ENCODE results near the gene LILRA6.

Gene LILRA6

GRCh38 chr19:54190503-54191010 lies 52.0 kb downstream of the LILRA6 start:
- WGBS: under 1% methylated on average over 55 of the region's 56 CpGs
- H2AK5ac ChIP-seq (ENCODE audit: low read length, severe bottlenecking): no peak overlapping the region

GRCh38 chr19:54189735-54190502 lies 52.7 kb downstream of the LILRA6 start:
- Histone ChIP-seq H3K27ac (ENCODE audit: low read length, poor library complexity, severe bottlenecking) (peak overlapping the region; percentile 94), H2AK5ac (ENCODE audit: low read length, severe bottlenecking) (no peak overlapping the region), H4K8ac (ENCODE audit: low read length) (peak overlapping the region; percentile 41), H3K14ac (ENCODE audit: low read length in 2 of 2) (peak overlapping the region in 1 of 2 experiments; percentile 80), H4K91ac (ENCODE audit: low read length) (peak overlapping the region; percentile 92), H3K23ac (ENCODE audit: low read length in 2 of 2) (no peak overlapping the region), H3K4me1 (ENCODE audit: control insufficient read depth, insufficient read depth, low read depth, low read length) (peaks cover 18% of the 10 kb centered on the region), H3K9me3 (ENCODE audit: control insufficient read depth, low read length) (no peaks in the 10 kb centered on the region), H3K9ac (ENCODE audit: low read length) (peak overlapping the region; percentile 94), H2BK15ac (ENCODE audit: low read depth, poor library complexity, severe bottlenecking) (peak overlapping the region; percentile 75), H3K4ac (ENCODE audit: low read depth in 1 of 2, low read length in 2 of 2) (peak overlapping the region in 1 of 2 experiments; percentile 22), H2BK5ac (ENCODE audit: low read depth, low read length, poor library complexity, severe bottlenecking) (peak overlapping the region; percentile 94), H3K4me3 (ENCODE audit: insufficient read depth in 1 of 2, low read depth in 1 of 2, low read length in 2 of 2) (peak overlapping the region; percentile 64 to 89), H2BK12ac (ENCODE audit: low read length in 2 of 2) (peak overlapping the region in 1 of 2 experiments; percentile 8), H2AFZ (ENCODE audit: low read depth, low read length) (peak overlapping the region; percentile 33), H2BK120ac (ENCODE audit: low read depth, low read length) (peak overlapping the region; percentile 44), H3K79me1 (replicated peaks; ENCODE audit: low read length, poor library complexity, severe bottlenecking) (peaks cover 23% of the 10 kb centered on the region), H3K4me2 (ENCODE audit: low read length, poor library complexity, severe bottlenecking) (peak overlapping the region; percentile 44), H3K27me3 (ENCODE audit: control insufficient read depth in 1 of 2, insufficient read depth in 1 of 2, low read length in 2 of 2) (no peaks in the 10 kb centered on the region), H3K36me3 (ENCODE audit: control insufficient read depth in 1 of 2, insufficient read depth in 2 of 2, low read depth in 1 of 2, low read length in 2 of 2) (peaks cover 25 to 36% of the 10 kb centered on the region in 2 experiments), H3K18ac (ENCODE audit: low read depth in 1 of 2, low read length in 2 of 2) (peak overlapping the region; percentile 91 to 92)
- 1% methylated on average over 65 of the region's 65 CpGs for WGBS
- DNase-seq: peak; percentile 100

More at GRCh38 chr19:54190503-54191010, 52.0 kb downstream of the LILRA6 start:
- Histone ChIP-seq H3K4me1 (ENCODE audit: control insufficient read depth, insufficient read depth, low read depth, low read length) (peaks cover 18% of the 10 kb centered on the region), H3K4me2 (ENCODE audit: low read length, poor library complexity, severe bottlenecking) (peak overlapping the region; percentile 72), H2AFZ (ENCODE audit: low read depth, low read length) (peak overlapping the region; percentile 55), H3K9me3 (ENCODE audit: control insufficient read depth, low read length) (no peaks in the 10 kb centered on the region), H3K4me3 (ENCODE audit: insufficient read depth in 1 of 2, low read depth in 1 of 2, low read length in 2 of 2) (peak overlapping the region; percentile 85 to 89), H2BK15ac (ENCODE audit: low read depth, poor library complexity, severe bottlenecking) (peak overlapping the region; percentile 75), H3K18ac (ENCODE audit: low read depth in 1 of 2, low read length in 2 of 2) (peak overlapping the region; percentile 91 to 92), H3K14ac (ENCODE audit: low read length in 2 of 2) (peak overlapping the region in 1 of 2 experiments; percentile 80), H2BK12ac (ENCODE audit: low read length in 2 of 2) (no peak overlapping the region), H4K8ac (ENCODE audit: low read length) (peak overlapping the region; percentile 86), H4K91ac (ENCODE audit: low read length) (peak overlapping the region; percentile 92), H3K9ac (ENCODE audit: low read length) (peak overlapping the region; percentile 94), H2BK5ac (ENCODE audit: low read depth, low read length, poor library complexity, severe bottlenecking) (peak overlapping the region; percentile 97), H3K27me3 (ENCODE audit: control insufficient read depth in 1 of 2, insufficient read depth in 1 of 2, low read length in 2 of 2) (no peaks in the 10 kb centered on the region), H3K23ac (ENCODE audit: low read length in 2 of 2) (no peak overlapping the region), H3K36me3 (ENCODE audit: control insufficient read depth in 1 of 2, insufficient read depth in 2 of 2, low read depth in 1 of 2, low read length in 2 of 2) (peaks cover 25 to 41% of the 10 kb centered on the region in 2 experiments), H2BK120ac (ENCODE audit: low read depth, low read length) (peak overlapping the region; percentile 54), H3K27ac (ENCODE audit: low read length, poor library complexity, severe bottlenecking) (peak overlapping the region; percentile 99), H3K4ac (ENCODE audit: low read depth in 1 of 2, low read length in 2 of 2) (peak overlapping the region; percentile 24 to 86), H3K79me1 (replicated peaks; ENCODE audit: low read length, poor library complexity, severe bottlenecking) (peaks cover 21% of the 10 kb centered on the region)
- peak; percentile 100 for DNase-seq

DNA sequence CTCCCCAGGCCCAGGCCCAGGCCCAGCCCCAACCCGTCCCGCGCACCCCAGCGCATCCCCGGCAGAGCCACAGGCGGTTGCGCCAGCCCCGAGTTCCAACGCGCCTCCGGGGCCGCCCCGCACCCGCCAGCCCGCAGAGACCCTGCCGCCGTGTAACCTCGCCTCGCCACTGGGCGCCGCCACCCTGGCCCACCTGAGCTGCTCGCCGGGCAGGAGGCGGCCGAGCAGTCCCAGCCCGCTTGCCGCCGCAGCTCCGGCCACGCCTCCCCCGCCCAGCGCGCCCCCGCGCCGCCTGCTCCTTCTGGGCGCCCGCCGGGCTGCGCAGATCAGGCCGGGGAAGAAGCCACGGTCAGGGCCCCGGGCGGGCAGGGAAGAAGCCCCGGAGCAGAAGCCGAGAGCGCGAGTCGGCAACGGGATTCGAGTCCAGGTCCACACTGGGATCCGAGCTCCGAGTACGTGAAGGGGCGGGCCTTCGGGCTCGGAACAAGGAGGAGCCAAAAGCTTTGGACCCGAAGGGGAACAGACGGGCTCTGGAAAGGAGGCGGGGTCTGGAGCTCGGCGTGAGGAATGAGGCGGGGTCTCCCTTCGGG lies 53.4 kb downstream of the LILRA6 start, which contains the start of gene MBOAT7:
TSS of gene MBOAT7 (minus strand) at position 436 of the 590 bp plus-strand sequence. CDS start 1,072 bp downstream, outside the sequence.
- Histone ChIP-seq H3K4me1 (ENCODE audit: control insufficient read depth, insufficient read depth, low read depth, low read length) (peaks cover 18% of the 10 kb centered on the region), H3K9ac (ENCODE audit: low read length) (peak within 1 kb of the TSS; percentile 94), H4K91ac (ENCODE audit: low read length) (peak within 1 kb of the TSS; percentile 92), H3K9me3 (ENCODE audit: control insufficient read depth, low read length) (no peaks in the 10 kb centered on the region), H3K27me3 (ENCODE audit: control insufficient read depth in 1 of 2, insufficient read depth in 1 of 2, low read length in 2 of 2) (no peaks in the 10 kb centered on the region), H2BK15ac (ENCODE audit: low read depth, poor library complexity, severe bottlenecking) (peak within 1 kb of the TSS; percentile 75), H2AK5ac (ENCODE audit: low read length, severe bottlenecking) (peak within 1 kb of the TSS; percentile 39), H4K8ac (ENCODE audit: low read length) (peak within 1 kb of the TSS; percentile 41), H3K18ac (ENCODE audit: low read depth in 1 of 2, low read length in 2 of 2) (peak within 1 kb of the TSS; percentile 91 to 92), H3K79me1 (replicated peaks; ENCODE audit: low read length, poor library complexity, severe bottlenecking) (peaks cover 24% of the 10 kb centered on the region), H2BK5ac (ENCODE audit: low read depth, low read length, poor library complexity, severe bottlenecking) (peak within 1 kb of the TSS; percentile 94), H3K4ac (ENCODE audit: low read depth in 1 of 2, low read length in 2 of 2) (peak within 1 kb of the TSS; percentile 10 to 75), H2BK120ac (ENCODE audit: low read depth, low read length) (peak within 1 kb of the TSS; percentile 77), H2BK12ac (ENCODE audit: low read length in 2 of 2) (peak within 1 kb of the TSS in 1 of 2 experiments; percentile 72), H3K14ac (ENCODE audit: low read length in 2 of 2) (peak within 1 kb of the TSS in 1 of 2 experiments; percentile 88), H3K23ac (ENCODE audit: low read length in 2 of 2) (peak within 1 kb of the TSS in 1 of 2 experiments; percentile 74), H2AFZ (ENCODE audit: low read depth, low read length) (peak within 1 kb of the TSS; percentile 81), H3K4me2 (ENCODE audit: low read length, poor library complexity, severe bottlenecking) (peak within 1 kb of the TSS; percentile 83), H3K36me3 (ENCODE audit: control insufficient read depth in 1 of 2, insufficient read depth in 2 of 2, low read depth in 1 of 2, low read length in 2 of 2) (peaks cover 22 to 30% of the 10 kb centered on the region in 2 experiments), H3K4me3 (ENCODE audit: insufficient read depth in 1 of 2, low read depth in 1 of 2, low read length in 2 of 2) (peak within 1 kb of the TSS; percentile 78 to 89), H3K27ac (ENCODE audit: low read length, poor library complexity, severe bottlenecking) (peak within 1 kb of the TSS; percentile 94)
- WGBS: under 1% methylated on average over 45 of the region's 64 CpGs
- DNase-seq: no peak
